Pons (tissue), 1 donor: ENCODE data around the gene BMP2K.

Experiments
- DNase-seq: peaks from one replicate; pipeline ENCODE4 v3.0.0-alpha.2; 2016; ENCODE audit warnings: low spot score

Gene BMP2K

DNA sequence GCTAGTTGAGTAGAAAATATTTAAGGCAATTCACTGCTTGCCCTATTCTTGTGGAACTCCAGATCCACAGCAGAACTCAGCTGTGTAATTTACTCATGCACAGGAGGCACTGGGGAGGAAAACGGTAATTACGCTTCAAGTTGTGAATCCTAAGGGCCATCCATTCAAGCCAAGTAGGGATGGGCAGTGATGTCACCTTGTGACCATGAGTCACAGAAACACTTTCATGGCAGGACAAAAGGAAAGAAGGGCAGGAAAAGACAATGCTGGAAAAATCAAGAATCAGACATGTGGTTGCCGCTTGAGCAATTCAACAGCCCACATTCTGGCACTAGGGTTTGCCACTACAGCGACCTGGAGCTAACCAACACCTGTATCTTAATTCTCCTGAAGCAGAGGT is 161.7 kb downstream of the BMP2K start:
- DNase-seq, result peak; percentile 26

DNA sequence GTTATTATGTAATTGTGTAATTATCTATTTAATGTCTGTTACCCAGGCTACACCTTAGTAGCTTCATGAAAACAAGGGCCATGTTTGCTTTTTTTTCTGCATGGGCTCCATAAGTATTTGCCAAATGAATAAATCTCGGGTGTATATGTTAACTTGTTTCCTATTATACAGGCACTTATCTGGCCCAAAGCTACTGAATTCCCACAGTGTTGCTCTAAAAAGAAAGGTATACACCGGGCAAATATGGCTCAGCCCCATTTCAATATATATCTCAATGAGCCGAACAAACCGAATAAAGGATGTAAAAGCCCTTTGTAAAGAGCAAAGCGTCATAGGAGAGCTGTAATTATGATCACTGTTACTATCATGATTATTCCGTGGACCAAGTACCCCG is 162.3 kb downstream of the BMP2K start:
- DNase-seq, result no peak

DNA sequence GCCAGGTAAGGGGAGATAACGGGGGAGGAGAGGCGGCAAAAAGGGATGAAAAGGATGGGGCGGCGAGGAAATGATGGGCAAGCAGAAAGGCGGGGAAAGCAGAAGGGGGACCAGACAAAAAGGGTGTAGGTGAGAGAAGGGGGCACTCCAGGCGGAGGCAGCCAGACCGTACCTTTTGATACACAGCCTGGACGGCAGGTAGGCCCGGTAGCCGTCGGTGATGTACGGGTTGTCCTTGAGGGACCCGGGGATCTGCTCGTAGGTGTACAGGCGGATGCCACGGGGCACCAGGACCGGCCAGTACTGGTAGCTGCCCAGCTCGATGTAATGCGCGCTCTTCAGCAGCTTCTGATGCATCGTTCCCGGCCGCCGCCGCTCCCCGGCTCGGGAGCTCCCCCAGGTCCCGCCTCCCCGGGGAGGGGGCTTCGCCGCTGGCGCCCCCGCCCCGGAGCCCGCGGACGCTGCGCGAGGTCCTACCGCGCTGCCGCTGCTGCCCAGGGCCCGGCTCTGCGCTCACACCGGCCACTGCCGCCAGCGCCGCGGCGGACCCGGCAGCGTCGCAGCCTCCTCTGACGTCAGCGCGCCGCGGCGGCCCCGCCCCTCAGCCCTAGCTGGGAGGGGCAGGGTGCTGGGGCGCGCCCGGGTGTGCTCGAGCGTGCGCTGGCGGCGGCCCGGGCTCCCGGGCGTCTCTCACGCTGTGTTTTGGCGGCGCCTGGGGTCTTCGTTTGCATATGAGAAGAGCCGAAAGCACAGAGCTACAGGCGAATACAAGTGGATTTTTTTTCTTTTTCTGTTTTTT is 162.9 kb downstream of the BMP2K start, which contains the start of gene PAQR3:
TSS of gene PAQR3 (minus strand) at position 571 of the 799 bp plus-strand sequence. CDS start at position 357, 214 bp downstream.
- DNase-seq, result peak; percentile 79

DNA sequence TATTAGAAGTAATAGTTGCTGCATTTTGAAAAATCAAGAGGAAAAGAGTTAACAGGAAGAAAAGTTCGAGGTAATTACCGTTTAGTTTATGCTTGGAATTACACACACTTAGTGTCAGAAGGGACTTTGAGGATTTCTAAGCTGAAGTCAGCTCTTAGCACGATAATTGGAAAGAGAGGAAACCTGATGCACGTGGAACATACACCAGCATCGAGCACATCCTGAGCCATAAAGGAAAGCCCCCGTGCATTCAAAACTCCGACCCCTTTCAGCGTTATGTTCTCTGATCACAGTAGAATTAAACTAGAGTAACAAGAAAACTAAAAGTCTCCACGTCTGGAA is 163.5 kb downstream of the BMP2K start:
- no peak for DNase-seq

DNA sequence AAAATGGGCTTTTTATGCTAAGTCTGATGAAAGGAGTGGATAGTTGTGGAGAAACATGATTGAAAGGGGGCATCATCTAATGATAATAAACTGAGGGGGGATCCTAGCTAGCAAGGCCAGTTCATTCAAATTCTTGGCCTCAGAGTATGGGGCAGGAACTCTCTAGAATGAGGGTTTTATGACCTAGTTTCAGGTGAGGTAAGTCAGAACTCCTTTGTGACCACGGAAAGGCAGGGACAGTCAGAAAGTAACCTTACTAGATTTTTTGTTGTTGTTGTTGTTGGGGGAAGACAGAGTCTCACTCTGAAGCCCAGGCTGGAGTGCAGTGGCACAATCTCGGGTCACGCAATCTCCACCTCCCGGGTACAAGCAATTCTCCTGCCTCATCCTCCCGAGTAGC is 164.6 kb downstream of the BMP2K start:
- no peak for DNase-seq

DNA sequence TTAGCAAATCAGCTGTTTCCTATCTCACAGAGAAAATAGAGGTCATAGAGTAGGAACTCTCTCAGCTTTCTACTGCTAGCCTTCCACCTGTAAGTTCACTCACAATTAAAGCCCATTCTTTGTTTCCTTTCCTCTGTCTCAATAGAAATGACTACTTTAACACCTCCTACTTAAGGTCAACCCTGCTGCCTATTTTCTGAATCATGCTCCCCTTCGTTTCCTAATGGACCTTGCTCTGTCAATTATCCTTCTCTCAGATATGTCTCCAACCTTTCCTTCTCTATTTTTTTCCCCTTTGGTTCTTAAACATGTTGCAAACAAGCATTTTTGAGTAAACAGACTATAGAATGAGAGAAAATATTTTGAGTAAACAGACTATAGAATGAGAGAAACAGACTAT is 168.2 kb downstream of the BMP2K start:
- no peak for DNase-seq

DNA sequence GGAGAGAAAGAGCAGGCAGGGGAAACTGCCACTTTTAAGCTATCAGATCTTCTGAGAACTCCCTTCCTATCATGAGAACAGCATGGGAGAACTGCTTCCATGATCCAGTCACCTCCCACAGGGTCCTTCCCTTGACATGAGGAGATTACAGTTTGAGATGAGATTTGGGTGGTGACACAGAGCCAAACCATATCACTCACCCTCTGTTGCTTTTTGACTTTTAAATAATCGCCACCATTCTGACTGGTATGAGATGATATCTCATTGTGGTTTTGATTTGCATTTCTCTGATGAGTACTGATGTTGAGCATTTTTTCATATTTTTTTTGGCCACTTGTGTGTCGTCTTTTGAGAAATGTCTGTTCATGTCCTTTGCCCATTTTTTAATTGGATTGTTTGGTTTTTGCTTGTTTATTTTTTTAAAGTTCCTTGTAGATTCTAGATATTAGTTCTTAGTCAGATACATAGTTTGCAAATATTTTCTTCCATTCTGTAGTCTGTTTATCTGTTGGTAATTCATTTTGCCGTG is 169.6 kb downstream of the BMP2K start:
- no peak for DNase-seq

DNA sequence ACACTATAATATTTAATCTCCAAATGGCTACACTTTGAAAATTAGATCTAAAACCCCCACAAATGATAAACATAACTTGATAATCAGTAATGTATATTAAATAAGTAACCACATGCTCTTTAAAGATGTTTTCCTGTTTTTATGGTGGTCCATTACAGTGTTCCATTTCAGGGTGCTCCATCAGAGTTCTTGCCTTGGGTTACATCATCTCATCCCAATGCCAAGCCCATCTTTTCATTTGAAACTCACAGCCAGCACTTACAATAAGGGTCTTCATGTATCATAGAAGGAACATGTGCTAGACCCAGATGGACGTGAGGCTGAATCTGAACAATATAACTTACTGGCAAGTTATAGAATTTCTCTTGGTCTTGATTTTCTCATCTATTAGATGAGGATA is 173.6 kb downstream of the BMP2K start:
- DNase-seq, result no peak

DNA sequence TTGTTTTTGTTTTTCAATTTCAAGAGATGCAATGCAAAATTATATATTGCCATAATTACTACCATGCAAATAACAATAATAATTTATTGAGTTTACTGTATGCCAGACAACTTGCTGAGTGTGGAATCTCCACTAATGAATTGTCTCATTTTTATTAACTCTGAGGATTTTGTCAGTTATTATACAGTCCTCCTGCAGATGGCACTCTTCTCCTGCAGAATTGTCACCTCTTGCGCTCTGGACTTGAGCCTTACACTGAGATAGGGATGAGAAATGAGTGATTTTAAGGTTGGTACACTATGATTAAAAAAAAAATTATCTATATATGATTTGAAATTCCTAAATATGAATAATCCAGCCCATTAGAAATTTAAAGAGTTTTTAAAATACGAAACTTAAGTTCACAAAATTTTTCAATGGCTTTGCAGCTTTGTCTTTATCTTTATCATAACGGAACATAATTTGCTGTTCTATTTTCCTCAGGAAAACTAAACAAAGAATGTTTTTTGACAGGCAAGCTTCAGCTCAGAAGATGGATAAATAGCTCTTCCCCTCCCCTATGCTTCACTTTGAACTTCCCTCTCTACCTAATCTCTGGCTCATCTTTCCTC is 175.8 kb downstream of the BMP2K start:
- DNase-seq, result peak; percentile 77

DNA sequence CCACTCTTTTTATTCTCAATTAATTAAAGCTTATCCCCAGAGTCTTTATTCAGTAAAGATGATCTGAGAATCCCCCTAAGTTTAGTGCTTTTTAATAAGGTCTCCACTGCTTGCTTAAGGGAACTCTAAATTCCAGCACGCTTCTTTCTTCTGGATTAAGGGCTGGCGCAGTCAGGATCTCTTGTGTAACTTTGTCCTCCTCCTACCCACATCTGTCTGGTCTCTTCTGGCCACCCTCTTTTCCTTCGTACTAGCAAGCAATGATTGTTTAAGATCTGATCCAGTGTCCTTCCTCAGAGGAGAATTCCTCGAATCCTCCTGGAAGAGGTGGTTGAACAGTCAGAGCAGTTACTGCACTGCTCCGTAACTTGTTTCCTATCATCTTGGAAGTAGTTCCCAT is 177.1 kb downstream of the BMP2K start:
- DNase-seq, result no peak

DNA sequence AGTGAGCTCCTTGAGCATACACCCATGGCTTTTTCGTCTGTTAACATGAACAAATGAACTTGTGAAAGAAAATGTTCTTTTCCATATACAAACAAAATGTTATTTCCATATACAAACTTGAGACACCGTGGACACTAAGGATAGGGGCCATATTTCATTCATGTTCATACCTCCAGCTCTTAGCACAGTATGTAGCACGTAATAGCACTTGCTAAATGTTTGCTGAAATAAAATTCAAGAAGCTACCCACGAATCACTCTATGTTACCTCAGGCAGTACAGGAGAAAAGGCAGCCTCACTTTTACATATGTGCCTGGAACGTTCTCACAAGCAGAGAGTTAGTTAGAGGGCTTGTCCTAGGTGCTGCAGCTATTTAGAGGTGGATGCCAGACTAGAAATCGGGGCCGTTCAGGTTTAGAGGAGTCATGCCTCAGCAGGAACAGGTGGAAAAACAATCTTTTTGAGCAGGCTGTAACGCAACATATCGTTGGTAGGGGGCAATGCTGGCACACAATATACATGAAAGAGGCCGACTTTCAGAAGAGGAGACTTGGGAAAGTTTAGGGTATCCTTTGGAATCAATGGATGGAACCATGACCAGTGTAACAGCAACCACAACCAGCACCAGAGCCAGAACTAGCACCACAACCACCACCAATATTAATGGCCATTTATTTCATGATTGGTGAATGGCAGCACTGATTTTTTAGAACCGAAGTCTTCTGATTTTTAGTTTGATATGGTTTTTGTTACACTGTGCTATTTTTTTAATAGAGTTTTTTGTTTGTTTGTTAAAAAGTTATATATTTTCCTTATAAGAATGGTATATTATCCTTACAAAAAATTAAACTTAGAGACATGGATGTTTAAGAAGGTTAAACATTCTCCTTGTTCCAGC is 177.9 kb downstream of the BMP2K start:
- no peak for DNase-seq

DNA sequence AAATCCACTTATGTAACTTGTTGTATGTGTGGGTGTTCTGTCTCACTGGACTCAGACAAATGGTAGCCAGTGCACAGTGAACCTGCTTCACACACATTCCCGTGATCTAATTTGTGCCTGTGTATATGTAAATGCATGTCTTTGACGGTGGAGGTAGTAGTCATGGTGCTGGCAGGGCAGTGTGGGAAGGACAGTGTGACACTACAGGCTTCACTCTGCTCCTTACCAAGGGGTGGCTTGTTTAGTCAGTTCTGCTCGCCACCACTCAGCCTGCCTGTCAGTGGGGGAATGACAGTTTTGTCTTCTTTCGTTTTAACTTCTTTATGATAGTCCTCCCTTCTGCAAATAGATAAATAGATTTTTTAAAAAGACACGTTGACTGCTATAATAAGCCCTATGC is 180.8 kb downstream of the BMP2K start:
- DNase-seq, result no peak

DNA sequence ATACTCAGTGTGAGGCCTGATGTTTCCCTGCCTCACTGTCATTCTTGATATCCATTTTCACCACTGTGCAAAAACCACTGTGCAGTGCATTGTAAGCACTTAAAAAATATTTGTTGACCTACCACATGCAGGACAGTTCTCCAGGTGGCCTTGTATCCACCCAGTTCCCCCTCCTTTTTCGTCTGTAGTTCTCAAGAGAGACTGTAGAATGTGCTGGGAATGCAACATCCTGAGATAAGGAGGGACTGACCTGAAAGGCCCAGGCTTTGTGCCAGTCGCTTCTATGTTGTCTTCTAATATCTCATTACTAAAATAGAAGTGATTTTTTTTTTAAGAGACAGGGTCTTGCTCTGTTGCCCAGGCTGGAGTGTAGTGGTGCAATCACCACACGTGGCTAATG is 184.8 kb downstream of the BMP2K start:
- no peak for DNase-seq
